PC-3 (cell line): ENCODE results near the gene TEX55. TPM values are rescaled to one million over a fixed set of nuclear protein-coding genes. Genes with fewer than 3 reads are reported as not detected.

Source experiments
- ATAC-seq: fragments of 200-7000 bp; cut with Tn5 transposase; 2 replicates; pipeline ENCODE4 v1.9.1; 2020; ENCODE audit warnings: mild to moderate bottlenecking, moderate library complexity
- BruUV-seq: library from RNA; stranded (reverse); fragments of 400-500 nt; replicated peaks from 2 replicates; lab custom pipeline; 2021; lab: Mats Ljungman, UMichigan
- CTCF ChIA-PET: fragments of 300-600 bp; sonication (Branson Sonifier 250); formaldehyde crosslinking; loops from one replicate; lab custom pipeline; 2022; ENCODE audit warnings: antibody characterized with exemption; lab: Charles Lee
- POLR2A ChIA-PET: fragments of 300-600 bp; sonication (Branson Sonifier 250); formaldehyde crosslinking; loops from one replicate; lab custom pipeline; 2022; ENCODE audit warnings: antibody characterized with exemption; ENCODE audit not compliant: unreplicated experiment; lab: Charles Lee
- DNase-seq: peaks from one replicate; pipeline ENCODE4 v3.0.0-alpha.2; 2015
- H2AFZ ChIP-seq: fragments of 300-600 bp; sonication (generic); 2 replicates; pipeline ENCODE4 v1.6.0; 2016; ENCODE audit warnings: antibody characterized with exemption, low read length
- H3F3A ChIP-seq: fragments of 300-600 bp; sonication (generic); one replicate; pipeline ENCODE4 v1.6.0; 2017; ENCODE audit warnings: antibody characterized with exemption, low read length, control low read depth, mild to moderate bottlenecking; ENCODE audit not compliant: unreplicated experiment
- H3K27ac ChIP-seq: fragments of 300-600 bp; sonication (generic); 2 replicates; pipeline ENCODE4 v1.5.1; 2016; ENCODE audit warnings: mild to moderate bottlenecking, low read length
- H3K27me3 ChIP-seq: fragments of 300-600 bp; sonication (generic); 2 replicates; pipeline ENCODE4 v1.6.1; 2016; ENCODE audit warnings: low read length, mixed read lengths
- H3K36me3 ChIP-seq: fragments of 300-600 bp; sonication (generic); 2 replicates; pipeline ENCODE4 v1.6.1; 2016; ENCODE audit warnings: low read depth, mixed run types, low read length, mixed read lengths
- H3K4me1 ChIP-seq: fragments of 300-600 bp; sonication (generic); 2 replicates; pipeline ENCODE4 v1.5.1; 2016; ENCODE audit warnings: low read length; ENCODE audit not compliant: insufficient read depth
- H3K4me2 ChIP-seq: fragments of 300-600 bp; sonication (generic); 2 replicates; pipeline ENCODE4 v1.6.0; 2016; ENCODE audit warnings: low read length
- H3K4me3 ChIP-seq: fragments of 300-600 bp; sonication (generic); 2 replicates; pipeline ENCODE4 v1.5.1; 2016; ENCODE audit warnings: mild to moderate bottlenecking, low read length, mixed read lengths
- H3K79me2 ChIP-seq: fragments of 300-600 bp; sonication (generic); 2 replicates; pipeline ENCODE4 v1.6.1; 2017; ENCODE audit warnings: low read length, mixed read lengths
- H3K9ac ChIP-seq: fragments of 300-600 bp; sonication (generic); 2 replicates; pipeline ENCODE4 v1.6.0; 2016; ENCODE audit warnings: mild to moderate bottlenecking, low read length
- H3K9me2 ChIP-seq: fragments of 300-600 bp; sonication (generic); replicated peaks from 2 replicates; pipeline ENCODE4 v1.6.1; 2016; ENCODE audit warnings: mixed run types, low read length, mixed read lengths
- H3K9me3 ChIP-seq: fragments of 300-600 bp; sonication (generic); 2 replicates; pipeline ENCODE4 v1.6.1; 2016; ENCODE audit warnings: low read length, mixed read lengths
- H4K20me1 ChIP-seq: fragments of 300-600 bp; sonication (generic); 2 replicates; pipeline ENCODE4 v1.6.1; 2016; ENCODE audit warnings: low read length, mixed read lengths
- CTCF ChIP-seq: fragments of 300-600 bp; sonication (generic); conservative IDR thresholded peaks from 2 replicates; pipeline ENCODE4 v1.5.1; 2017; ENCODE audit warnings: antibody characterized with exemption, low read depth, mild to moderate bottlenecking, low read length
- EZH2 ChIP-seq: fragments of 300-600 bp; sonication (generic); IDR thresholded peaks from one replicate; pipeline ENCODE4 v1.6.1; 2017; ENCODE audit warnings: antibody characterized with exemption, mild to moderate bottlenecking, low read length; ENCODE audit not compliant: unreplicated experiment
- EZH2phosphoT487 ChIP-seq: fragments of 300-600 bp; sonication (generic); IDR thresholded peaks from 2 replicates; pipeline ENCODE4 v1.6.1; 2018; ENCODE audit warnings: mild to moderate bottlenecking, antibody characterized with exemption, low read length, borderline replicate concordance
- intact Hi-C: fragments of 100-400 bp; cut with micrococcal nuclease; formaldehyde crosslinking; loops from 2 replicates; pipeline ENCODE4 v1.9.0; 2023
- total RNA-seq: library from RNA; depleted of rRNA; stranded (reverse); fragments of >200 nt; gene quantifications from 2 replicates; pipeline ENCODE4 v1.2.3, GENCODE V29; 2014

Gene TEX55
- total RNA-seq, 1 experiment from 2014 or later: 0.33 TPM

- Histone ChIP-seq H3K9me3 (no peaks in the 10 kb centered on the region), H3K9ac (peak overlapping the region; percentile 12), H4K20me1 (no peaks in the 10 kb centered on the region), H2AFZ (no peak overlapping the region), H3K36me3 (no peaks in the 10 kb centered on the region), H3K79me2 (no peaks in the 10 kb centered on the region), H3K27me3 (no peaks in the 10 kb centered on the region), H3K4me2 (no peak overlapping the region), H3K4me1 (peaks cover 25% of the 10 kb centered on the region), H3F3A (no peaks in the 10 kb centered on the region), H3K4me3 (no peak overlapping the region), H3K27ac (peak overlapping the region; percentile 65), H3K9me2 (no peaks in the 10 kb centered on the region)
- CTCF ChIA-PET: interaction anchor here (1.8 kb wide), 1 partner anchor 92 kb away, joined by 15 read pairs; the partner anchor contains the start of gene B4GALT4
- TF ChIP-seq CTCF: no peak
- TF ChIP-seq EZH2phosphoT487: no peak
- TF ChIP-seq EZH2: no peak
- intact Hi-C loops: loop anchor here (2.0 to 5.0 kb wide), 2 partner anchors 27 to 533 kb away; no protein-coding TSS in a partner anchor
- DNase-seq (peak; percentile 79), ATAC-seq (peak; percentile 23)
- BruUV-seq: no TSS peak
- POLR2A ChIA-PET: interaction anchor here (1.2 kb wide), 1 partner anchor 92 kb away, joined by 11 read pairs; the partner anchor contains the start of gene B4GALT4
Observed at GRCh38 chr3:119149484-119149883, 3.5 kb downstream of the TEX55 start.

DNA sequence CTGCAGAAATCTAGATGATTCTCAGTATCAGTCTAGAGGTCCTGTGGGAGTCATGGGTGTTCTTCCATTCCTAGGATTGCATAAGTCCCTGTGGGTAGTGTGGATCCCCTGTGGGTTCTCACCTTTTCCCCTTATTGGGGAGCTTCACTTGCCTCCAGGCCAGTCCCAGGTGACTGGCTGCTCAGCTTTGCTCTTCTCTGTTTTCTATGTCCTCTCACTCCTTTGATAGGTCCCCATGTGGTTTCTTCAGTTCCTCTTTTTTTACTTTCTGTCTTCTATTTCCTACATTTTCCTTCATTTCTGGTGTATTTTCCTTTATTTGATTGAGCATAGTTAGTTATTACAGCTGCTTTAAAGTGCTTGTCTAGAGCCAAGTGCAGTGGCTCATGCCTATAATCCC is 10.9 kb downstream of the TEX55 start:
- Histone ChIP-seq H3K27me3 (no peaks in the 10 kb centered on the region), H3K9me2 (no peaks in the 10 kb centered on the region), H3K9me3 (no peaks in the 10 kb centered on the region), H3K79me2 (no peaks in the 10 kb centered on the region), H3K27ac (no peak overlapping the region), H3F3A (no peaks in the 10 kb centered on the region), H3K4me3 (no peak overlapping the region), H2AFZ (no peak overlapping the region), H3K9ac (no peak overlapping the region), H3K4me1 (peaks cover 24% of the 10 kb centered on the region), H3K4me2 (no peak overlapping the region), H3K36me3 (no peaks in the 10 kb centered on the region), H4K20me1 (no peaks in the 10 kb centered on the region)
- ATAC-seq (no peak), DNase-seq (no peak)
- intact Hi-C loops: no loop called here
- CTCF ChIA-PET: interaction anchor here (0.6 kb wide), 1 partner anchor 59 kb away, joined by 5 read pairs; no protein-coding TSS in a partner anchor
- BruUV-seq: no TSS peak
- POLR2A ChIA-PET: no interaction called here
- no peak for TF ChIP-seq EZH2phosphoT487
- TF ChIP-seq EZH2: no peak
- no peak for TF ChIP-seq CTCF

- Histone ChIP-seq H2AFZ (no peak overlapping the region), H4K20me1 (no peaks in the 10 kb centered on the region), H3K27me3 (no peaks in the 10 kb centered on the region), H3K4me2 (no peak overlapping the region), H3F3A (no peaks in the 10 kb centered on the region), H3K79me2 (no peaks in the 10 kb centered on the region), H3K9me3 (no peaks in the 10 kb centered on the region), H3K27ac (no peak overlapping the region), H3K36me3 (no peaks in the 10 kb centered on the region), H3K9ac (no peak overlapping the region), H3K4me1 (peaks cover 30% of the 10 kb centered on the region), H3K4me3 (no peak overlapping the region), H3K9me2 (no peaks in the 10 kb centered on the region)
- ATAC-seq (no peak), DNase-seq (no peak)
- ChIA-PET CTCF (no interaction called here), POLR2A (no interaction called here)
- intact Hi-C loops: no loop called here
- TF ChIP-seq EZH2 (no peak), EZH2phosphoT487 (no peak), CTCF (no peak)
- no TSS peak for BruUV-seq
Observed at GRCh38 chr3:119157971-119158370, 12.0 kb downstream of the TEX55 start.
